ENCODE data around the gene MYBPC1. TPM values are rescaled to one million over a fixed set of nuclear protein-coding genes. Genes with fewer than 3 reads are reported as not detected.

MYBPC1 gene
- total and polyA plus RNA-seq, 8 donors: 0.08 to 13.6 (median 0.35) TPM; not detected in 2

- H3K4me1 ChIP-seq: peaks cover 8 to 20% (median 9%) of the 10 kb centered on the region in 3 donors
- no peak for DNase-seq
- 92 to 93% methylated on average over 1 of the region's 1 CpG for WGBS, 2 donors
- FAIRE-seq: no peak
- H3K4me3 ChIP-seq: no peak overlapping the region
- no peak overlapping the region for H3K27ac ChIP-seq
- TF ChIP-seq CTCF (IDR thresholded peaks at IDR 0.05): no peak
- no peaks in the 10 kb centered on the region for H3K9me3 ChIP-seq
- no peaks in the 10 kb centered on the region for H3K27me3 ChIP-seq
- no peaks in the 10 kb centered on the region for H3K36me3 ChIP-seq
- intact Hi-C loops (cut with DNase I): no loop called here
- no peak for ATAC-seq
These were observed 100.9 kb downstream of the MYBPC1 start for GRCh38 chr12:101695706-101696105.

- peak overlapping the region; percentile 79 to 93 (median 86) for H3K27ac ChIP-seq
- no peak for FAIRE-seq
- H3K9me3 ChIP-seq: no peaks in the 10 kb centered on the region
- DNase-seq: peak in 5 of 6 donors; percentile 12 to 62 (median 29)
- H3K36me3 ChIP-seq: no peaks in the 10 kb centered on the region
- peak overlapping the region; percentile 84 to 94 (median 90) for H3K4me3 ChIP-seq
- H3K27me3 ChIP-seq: no peaks in the 10 kb centered on the region
- WGBS, 2 donors: 20 to 22% methylated on average over 18 of the region's 18 CpGs
- intact Hi-C loops (cut with DNase I): no loop called here
- peak; percentile 20 to 54 (median 32) for ATAC-seq
- peaks cover 8 to 25% (median 9%) of the 10 kb centered on the region in 3 donors for H3K4me1 ChIP-seq
- no peak for TF ChIP-seq CTCF (IDR thresholded peaks at IDR 0.05)
These were observed 101.8 kb downstream of the MYBPC1 start for GRCh38 chr12:101696251-101697196.

GRCh38 chr12:101697197-101697929 is 102.6 kb downstream of the MYBPC1 start, which contains the start of gene CHPT1:
CHPT1 (plus strand) TSS chr12:101697640; CDS start chr12:101697862, 222 bp downstream.
- peak within 1 kb of the TSS; percentile 79 to 93 (median 86) for H3K27ac ChIP-seq
- peaks cover 8 to 25% (median 9%) of the 10 kb centered on the region in 3 donors for H3K4me1 ChIP-seq
- FAIRE-seq (no peak), DNase-seq (peak; percentile 70 to 90 (median 82)), ATAC-seq (peak; percentile 73 to 80 (median 76))
- WGBS, 2 donors: 0% methylated on average over 40 to 80 of the region's 80 CpGs
- H3K36me3 ChIP-seq: no peaks in the 10 kb centered on the region
- H3K27me3 ChIP-seq: no peaks in the 10 kb centered on the region
- no peak for TF ChIP-seq CTCF (IDR thresholded peaks at IDR 0.05)
- peak within 1 kb of the TSS; percentile 84 to 94 (median 90) for H3K4me3 ChIP-seq
- intact Hi-C loops (cut with DNase I): no loop called here
- H3K9me3 ChIP-seq: no peaks in the 10 kb centered on the region

GRCh38 chr12:101697930-101698799 is 103.4 kb downstream of the MYBPC1 start:
- H3K27me3 ChIP-seq: no peaks in the 10 kb centered on the region
- no peaks in the 10 kb centered on the region for H3K9me3 ChIP-seq
- DNase-seq (peak; percentile 40 to 85 (median 59)), FAIRE-seq (no peak), ATAC-seq (peak; percentile 46 to 64 (median 54))
- no peaks in the 10 kb centered on the region for H3K36me3 ChIP-seq
- H3K4me1 ChIP-seq: peaks cover 8 to 25% (median 9%) of the 10 kb centered on the region in 3 donors
- intact Hi-C loops (cut with DNase I): no loop called here
- H3K27ac ChIP-seq: peak overlapping the region; percentile 79 to 93 (median 86)
- peak overlapping the region; percentile 84 to 94 (median 90) for H3K4me3 ChIP-seq
- 0% methylated on average over 46 to 67 of the region's 67 CpGs for WGBS, 2 donors
- TF ChIP-seq CTCF (IDR thresholded peaks at IDR 0.05): no peak
